GM12874 (cell line): Measurements from ENCODE around the gene SLC8A3.

Experiments used
- CTCF ChIP-seq: IDR thresholded peaks from 2 replicates; pipeline ENCODE4 v1.5.1; 2011; ENCODE audit warnings: low read depth, mild to moderate bottlenecking, control low read depth, low read length, moderate library complexity; ENCODE audit not compliant: insufficient read depth

Gene SLC8A3

GRCh38 chr14:70170976-70171375 is 17.8 kb downstream of the SLC8A3 start:
- no peak for TF ChIP-seq CTCF

GRCh38 chr14:70168406-70168805 is 20.3 kb downstream of the SLC8A3 start:
- TF ChIP-seq CTCF: no peak

- no peak for TF ChIP-seq CTCF
These were observed 22.1 kb downstream of the SLC8A3 start for GRCh38 chr14:70166530-70167203.

GRCh38 chr14:70162358-70162757 is 26.4 kb downstream of the SLC8A3 start:
- no peak for TF ChIP-seq CTCF

- no peak for TF ChIP-seq CTCF
These were observed 32.2 kb downstream of the SLC8A3 start for GRCh38 chr14:70156592-70156991.

GRCh38 chr14:70152704-70153103 is 36.0 kb downstream of the SLC8A3 start:
- no peak for TF ChIP-seq CTCF

GRCh38 chr14:70152081-70152480 is 36.7 kb downstream of the SLC8A3 start:
- no peak for TF ChIP-seq CTCF
